ENCODE results near the gene FCAMR.

Gene FCAMR

DNA sequence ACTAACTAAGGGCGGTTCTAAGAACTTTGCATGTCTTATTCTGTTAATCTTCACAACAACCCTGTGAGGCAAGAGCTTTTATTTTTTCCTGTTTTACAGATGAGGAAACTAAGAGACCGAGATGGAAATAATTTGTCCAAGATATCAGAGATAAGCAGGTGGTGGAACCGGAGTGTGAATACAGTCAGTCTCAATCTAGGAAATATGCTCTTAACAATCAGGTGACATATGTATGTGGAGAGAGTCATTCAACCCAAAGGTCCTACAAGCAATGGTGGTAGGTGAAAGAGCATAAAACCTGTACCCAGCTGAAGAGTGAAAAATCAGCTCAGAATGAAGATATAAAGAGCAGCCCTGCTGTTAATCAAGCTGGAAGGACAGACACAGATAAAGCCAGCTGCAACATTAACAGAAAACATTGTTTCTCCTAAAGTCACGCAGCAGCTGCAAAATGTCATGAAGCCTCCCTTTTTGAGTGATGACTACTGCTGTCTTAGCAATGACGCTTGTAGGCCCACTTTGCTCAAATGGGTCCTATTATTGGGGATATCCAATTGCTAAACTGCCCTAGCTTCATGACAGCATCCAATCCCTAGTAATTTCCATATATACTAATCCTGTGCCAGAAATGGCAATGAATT is 30.5 kb upstream of the FCAMR start:
- no peak overlapping the region for H3K4me3 ChIP-seq (ENCODE audit: low read depth, low read length)
- DNase-seq (ENCODE audit: low read depth): no peak
- no peak for TF ChIP-seq CTCF (IDR thresholded peaks at IDR 0.05; ENCODE audit: insufficient read depth, low read depth, low read length, missing control alignments)

DNA sequence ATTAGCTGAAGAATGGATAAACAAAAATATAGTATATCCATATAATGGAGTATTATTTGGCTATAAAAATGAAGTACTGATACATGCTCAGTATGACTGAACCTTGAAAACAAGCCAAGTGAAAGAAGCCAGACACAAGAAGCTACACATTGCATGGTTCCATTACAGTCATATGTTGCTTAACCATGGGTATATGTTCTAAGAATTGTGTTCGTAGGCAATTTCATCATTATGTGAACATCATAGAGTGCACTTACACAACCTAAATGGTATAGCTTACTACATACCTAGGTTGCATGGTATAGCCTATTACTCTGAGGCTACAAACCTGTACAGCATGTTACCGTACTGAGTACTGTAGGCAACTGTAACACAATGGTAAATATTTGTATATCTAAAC is 28.6 kb upstream of the FCAMR start:
- TF ChIP-seq CTCF (IDR thresholded peaks at IDR 0.05; ENCODE audit: insufficient read depth, low read depth, low read length, missing control alignments): no peak
- DNase-seq (ENCODE audit: low read depth): no peak

GRCh38 chr1:206992790-206993189 is 22.5 kb upstream of the FCAMR start:
- H3K4me3 ChIP-seq (ENCODE audit: low read depth, low read length): no peak overlapping the region
- no peak for DNase-seq (ENCODE audit: low read depth)
- TF ChIP-seq CTCF (IDR thresholded peaks at IDR 0.05; ENCODE audit: insufficient read depth, low read depth, low read length, missing control alignments): no peak

More for the DNA sequence above, 28.6 kb upstream of the FCAMR start:
- no peak overlapping the region for H3K4me3 ChIP-seq (ENCODE audit: low read depth, low read length)

- DNase-seq (ENCODE audit: low read depth): no peak
- H3K4me3 ChIP-seq (ENCODE audit: low read depth, low read length): no peak overlapping the region
- no peak for TF ChIP-seq CTCF (IDR thresholded peaks at IDR 0.05; ENCODE audit: insufficient read depth, low read depth, low read length, missing control alignments)
Observed at GRCh38 chr1:206987873-206988272, 17.6 kb upstream of the FCAMR start.

GRCh38 chr1:206986885-206987284 is 16.6 kb upstream of the FCAMR start:
- TF ChIP-seq CTCF (IDR thresholded peaks at IDR 0.05; ENCODE audit: insufficient read depth, low read depth, low read length, missing control alignments): no peak
- DNase-seq (ENCODE audit: low read depth): no peak

GRCh38 chr1:206986402-206986801 is 16.1 kb upstream of the FCAMR start:
- no peak for DNase-seq (ENCODE audit: low read depth)
- no peak overlapping the region for H3K4me3 ChIP-seq (ENCODE audit: low read depth, low read length)
- no peak for TF ChIP-seq CTCF (IDR thresholded peaks at IDR 0.05; ENCODE audit: insufficient read depth, low read depth, low read length, missing control alignments)

More at GRCh38 chr1:206986885-206987284, 16.6 kb upstream of the FCAMR start:
- no peak overlapping the region for H3K4me3 ChIP-seq (ENCODE audit: low read depth, low read length)

DNA sequence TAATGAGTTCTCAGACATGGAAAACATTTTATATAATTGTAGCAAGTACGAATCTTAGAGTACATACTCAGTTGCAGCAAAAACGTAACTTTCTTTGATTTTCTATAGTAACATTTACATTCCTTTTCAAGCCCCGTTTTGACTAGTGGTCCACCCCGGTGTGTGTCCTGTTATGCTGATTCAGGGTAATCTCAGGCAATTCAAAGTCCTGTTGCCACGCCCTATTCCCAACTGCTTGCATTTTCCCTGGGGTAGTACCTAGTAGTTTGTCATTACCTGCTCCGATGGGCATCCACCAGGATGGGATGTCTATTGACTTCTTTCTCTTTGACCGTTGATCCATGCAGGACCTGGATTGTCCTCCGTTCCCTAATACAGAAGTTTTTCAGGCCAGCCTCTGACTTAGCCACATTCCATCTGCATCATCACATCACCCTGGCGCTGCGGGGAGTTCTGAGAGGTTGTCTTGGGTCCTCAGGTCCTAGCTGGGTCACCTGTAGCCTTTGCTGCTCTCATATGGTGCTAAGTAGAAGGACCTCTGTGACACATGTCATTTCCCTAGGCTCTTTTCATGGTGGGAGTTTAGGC is 15.0 kb upstream of the FCAMR start:
- DNase-seq (ENCODE audit: low read depth): no peak
- TF ChIP-seq CTCF (IDR thresholded peaks at IDR 0.05; ENCODE audit: insufficient read depth, low read depth, low read length, missing control alignments): no peak

More for the DNA sequence above, 15.0 kb upstream of the FCAMR start:
- H3K4me3 ChIP-seq (ENCODE audit: low read depth, low read length): no peak overlapping the region

Data from GM12865 (cell line).